Effector CD8-positive, alpha-beta T cell (primary cell): Measurements from ENCODE around the gene SYNE1.
"Not testable (repeated sequence)": the region's sequence is repeated elsewhere in the genome, so short reads cannot be mapped to it uniquely, and the experiment has no call there.

ENCODE experiments used
- DNase-seq: peaks from one replicate; lab custom pipeline; 2025; lab: John Stamatoyannopoulos, UW

Gene SYNE1

GRCh38 chr6:152423216-152424103 is 213.7 kb downstream of the SYNE1 start:
- no peak for DNase-seq

- DNase-seq = not testable (repeated sequence)
Measured at GRCh38 chr6:152421496-152421895, 215.7 kb downstream of the SYNE1 start.

- DNase-seq = no peak
Measured at GRCh38 chr6:152420696-152421095, 216.5 kb downstream of the SYNE1 start.

GRCh38 chr6:152418551-152418950 is 218.6 kb downstream of the SYNE1 start:
- DNase-seq = no peak

GRCh38 chr6:152416652-152417051 is 220.5 kb downstream of the SYNE1 start:
- DNase-seq = no peak

GRCh38 chr6:152404936-152405595 is 232.1 kb downstream of the SYNE1 start:
- no peak for DNase-seq

- DNase-seq = no peak
Measured at GRCh38 chr6:152404086-152404857, 232.9 kb downstream of the SYNE1 start.

GRCh38 chr6:152402791-152403190 is 234.4 kb downstream of the SYNE1 start:
- DNase-seq = no peak

GRCh38 chr6:152401978-152402377 is 235.2 kb downstream of the SYNE1 start:
- DNase-seq = no peak

- DNase-seq = no peak
Measured at GRCh38 chr6:152399399-152399798, 237.8 kb downstream of the SYNE1 start.

- DNase-seq = no peak
Measured at GRCh38 chr6:152398993-152399392, 238.2 kb downstream of the SYNE1 start.

GRCh38 chr6:152398316-152398715 is 238.8 kb downstream of the SYNE1 start:
- DNase-seq = no peak

- no peak for DNase-seq
Measured at GRCh38 chr6:152394303-152394702, 242.9 kb downstream of the SYNE1 start.

- DNase-seq = no peak
Measured at GRCh38 chr6:152391179-152391880, 245.8 kb downstream of the SYNE1 start.

- DNase-seq = no peak
Measured at GRCh38 chr6:152387091-152387490, 250.1 kb downstream of the SYNE1 start.

GRCh38 chr6:152386131-152386530 is 251.0 kb downstream of the SYNE1 start:
- no peak for DNase-seq

- DNase-seq = no peak
Measured at GRCh38 chr6:152380993-152381898, 255.9 kb downstream of the SYNE1 start.

GRCh38 chr6:152380351-152380767 is 256.8 kb downstream of the SYNE1 start:
- DNase-seq = no peak

- DNase-seq = no peak
Measured at GRCh38 chr6:152379423-152379822, 257.7 kb downstream of the SYNE1 start.

- DNase-seq = no peak
Measured at GRCh38 chr6:152378169-152378568, 259.0 kb downstream of the SYNE1 start.

- no peak for DNase-seq
Measured at GRCh38 chr6:152375197-152375596, 262.0 kb downstream of the SYNE1 start.
